Measurements from ENCODE around the gene DUSP19.
"Not testable (repeated sequence)": the region's sequence is repeated elsewhere in the genome, so short reads cannot be mapped to it uniquely, and the experiment has no call there.

The DUSP19 gene, protein sequence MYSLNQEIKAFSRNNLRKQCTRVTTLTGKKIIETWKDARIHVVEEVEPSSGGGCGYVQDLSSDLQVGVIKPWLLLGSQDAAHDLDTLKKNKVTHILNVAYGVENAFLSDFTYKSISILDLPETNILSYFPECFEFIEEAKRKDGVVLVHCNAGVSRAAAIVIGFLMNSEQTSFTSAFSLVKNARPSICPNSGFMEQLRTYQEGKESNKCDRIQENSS

DNA sequence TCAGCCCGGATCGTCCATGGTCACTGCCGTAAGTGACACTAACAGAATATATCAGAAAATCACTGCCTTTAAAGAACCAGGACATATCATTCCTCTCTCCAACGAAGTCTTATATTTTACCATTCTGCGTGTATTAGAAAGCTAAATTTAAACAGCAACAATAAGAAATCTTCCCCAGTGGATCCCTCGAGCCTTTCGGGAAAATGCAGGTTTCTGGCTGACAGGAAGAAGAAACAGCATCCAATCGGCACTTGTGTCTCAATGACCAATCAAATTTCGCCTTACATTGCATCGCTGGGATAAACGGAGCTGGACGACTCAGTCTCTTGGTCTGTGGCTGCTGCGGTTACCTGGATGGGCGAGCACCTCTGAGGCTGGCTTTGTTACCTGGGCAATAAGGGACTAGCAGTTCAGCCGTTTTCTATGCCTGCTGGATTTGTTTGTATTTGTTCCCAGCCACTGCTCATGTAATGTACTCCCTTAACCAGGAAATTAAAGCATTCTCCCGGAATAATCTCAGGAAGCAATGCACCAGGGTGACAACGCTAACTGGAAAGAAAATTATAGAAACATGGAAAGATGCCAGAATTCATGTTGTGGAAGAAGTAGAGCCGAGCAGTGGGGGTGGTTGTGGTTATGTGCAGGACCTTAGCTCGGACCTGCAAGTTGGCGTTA lies at the start of gene DUSP19:
Gene DUSP19 (plus strand): TSS at position 284 of the 675 bp plus-strand sequence. CDS start 187 bp downstream, at position 471.
- peak; percentile 89 to 92 for DNase-seq

DNA sequence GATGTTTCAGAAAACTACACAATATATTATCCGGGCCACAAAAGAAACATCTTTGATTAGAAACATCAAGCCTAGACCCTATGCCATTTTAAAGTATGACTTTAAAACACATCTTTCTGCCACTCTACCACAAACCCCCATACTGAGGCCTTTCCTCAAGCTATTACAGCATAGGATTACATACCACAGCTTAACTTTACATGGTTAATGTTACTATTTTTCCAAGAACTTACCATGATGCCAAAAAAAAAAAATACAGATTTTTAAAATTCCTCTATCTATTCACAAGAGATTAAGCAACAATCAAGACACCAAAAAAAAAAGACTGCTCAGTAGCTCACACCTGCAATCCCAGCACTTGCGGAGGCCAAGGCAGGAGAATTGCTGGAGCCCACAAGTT lies 49.3 kb upstream of the DUSP19 start:
- DNase-seq = no peak

DNA sequence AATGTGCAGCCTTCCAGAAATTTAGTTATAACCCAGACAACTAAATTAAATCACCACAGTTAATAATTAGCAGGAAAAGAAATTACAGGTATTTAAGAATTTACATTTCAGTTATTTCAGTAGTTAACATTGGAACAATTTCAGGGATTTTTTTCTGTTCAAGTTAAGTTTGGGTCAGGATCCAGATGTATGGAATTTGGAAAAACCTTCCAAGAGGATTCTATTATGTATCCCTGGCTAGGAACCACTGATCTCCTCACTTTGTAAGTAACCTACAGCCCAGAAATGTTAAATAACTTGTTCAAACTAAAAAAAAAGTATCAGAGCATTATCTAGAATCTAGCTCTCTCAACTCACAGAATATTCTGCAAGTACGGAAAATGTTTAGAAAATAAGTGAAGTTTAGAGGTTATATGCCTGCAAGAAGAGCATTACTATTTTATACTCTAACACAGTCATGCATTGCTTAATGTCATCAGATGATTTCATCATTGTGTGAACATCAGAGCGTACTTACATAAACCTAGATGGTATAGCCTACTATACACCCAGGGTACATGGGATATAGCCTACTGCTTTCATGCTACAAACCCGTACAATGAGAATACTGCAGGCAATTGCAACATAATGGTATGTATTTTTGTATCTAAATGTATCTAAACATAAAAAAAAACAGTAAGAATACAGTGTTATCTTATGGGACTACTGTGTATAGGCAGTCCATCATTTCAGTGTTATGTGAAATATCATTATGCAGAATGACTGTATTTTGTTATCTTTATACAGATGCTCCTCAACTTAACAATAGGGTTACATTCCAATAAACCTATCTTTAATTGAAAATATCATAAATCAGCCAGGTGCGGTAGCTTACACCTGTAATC lies 46.4 kb upstream of the DUSP19 start:
- DNase-seq = peak in 1 of 2 experiments; percentile 25

DNA sequence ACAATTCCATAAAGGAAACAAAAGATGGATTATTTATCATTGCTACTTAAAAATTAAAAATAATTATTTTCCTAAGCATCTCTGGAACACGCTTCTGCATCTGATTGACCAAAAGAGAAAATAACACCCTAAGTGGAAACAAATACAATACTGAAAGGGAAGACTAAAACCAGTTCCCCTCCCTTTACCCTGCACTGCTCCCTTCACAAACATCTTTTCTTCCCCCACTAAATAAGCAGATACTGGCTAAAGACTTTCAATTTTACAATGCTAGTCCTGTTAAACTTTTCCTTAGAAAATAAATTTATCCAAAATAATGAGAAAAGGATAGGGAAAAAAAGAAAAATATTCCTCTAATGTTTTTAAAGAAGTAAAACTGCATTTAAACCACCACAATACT lies 44.6 kb upstream of the DUSP19 start:
- DNase-seq = no peak

DNA sequence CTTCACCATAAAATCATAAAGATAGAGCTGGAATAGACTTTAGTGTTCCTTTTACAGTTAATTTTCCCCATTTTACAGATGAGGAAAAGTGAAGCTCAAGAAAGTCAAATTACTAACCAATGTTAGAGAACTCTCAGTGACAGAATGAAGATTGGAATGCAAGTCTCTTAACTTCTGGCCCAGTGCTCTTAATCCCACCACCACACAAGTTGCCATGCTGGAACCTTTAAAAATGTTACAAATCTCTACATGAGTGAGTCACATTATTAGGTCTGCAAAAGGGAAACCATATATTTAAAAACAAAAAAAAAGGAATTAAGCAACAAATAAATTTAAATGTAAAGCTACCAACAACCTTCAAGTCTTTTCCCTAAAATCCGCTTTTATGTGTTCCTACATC lies 43.7 kb upstream of the DUSP19 start:
- no peak for DNase-seq

DNA sequence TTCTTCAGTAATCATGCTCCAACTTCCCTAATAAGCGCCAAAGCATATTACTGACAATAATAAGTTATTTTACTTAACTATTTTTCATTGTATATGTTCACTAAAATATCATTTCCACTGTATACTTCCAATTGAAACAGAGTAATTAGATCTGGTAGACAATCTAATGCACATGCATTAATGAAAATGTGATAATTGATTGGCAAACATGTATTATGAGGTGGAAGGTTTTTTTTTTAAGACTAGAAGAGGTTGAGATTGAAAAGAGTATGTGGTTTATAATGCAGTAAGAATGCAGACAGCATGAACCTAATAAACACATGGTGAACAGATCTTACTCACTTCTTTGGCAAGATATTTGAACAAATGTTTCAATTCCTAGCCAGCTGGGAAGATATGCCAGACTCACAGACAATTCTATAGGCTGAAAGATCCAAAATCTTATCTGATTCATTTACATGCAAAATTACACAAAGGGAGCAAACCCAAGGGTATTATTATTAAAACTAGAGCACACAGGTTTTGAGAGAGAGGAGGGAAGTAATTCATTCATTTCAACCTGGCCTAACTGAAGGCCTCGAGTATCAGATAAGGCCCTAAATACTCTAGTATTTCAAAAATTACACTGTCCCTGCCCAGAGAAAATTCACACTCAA lies 43.1 kb upstream of the DUSP19 start:
- no peak for DNase-seq

DNA sequence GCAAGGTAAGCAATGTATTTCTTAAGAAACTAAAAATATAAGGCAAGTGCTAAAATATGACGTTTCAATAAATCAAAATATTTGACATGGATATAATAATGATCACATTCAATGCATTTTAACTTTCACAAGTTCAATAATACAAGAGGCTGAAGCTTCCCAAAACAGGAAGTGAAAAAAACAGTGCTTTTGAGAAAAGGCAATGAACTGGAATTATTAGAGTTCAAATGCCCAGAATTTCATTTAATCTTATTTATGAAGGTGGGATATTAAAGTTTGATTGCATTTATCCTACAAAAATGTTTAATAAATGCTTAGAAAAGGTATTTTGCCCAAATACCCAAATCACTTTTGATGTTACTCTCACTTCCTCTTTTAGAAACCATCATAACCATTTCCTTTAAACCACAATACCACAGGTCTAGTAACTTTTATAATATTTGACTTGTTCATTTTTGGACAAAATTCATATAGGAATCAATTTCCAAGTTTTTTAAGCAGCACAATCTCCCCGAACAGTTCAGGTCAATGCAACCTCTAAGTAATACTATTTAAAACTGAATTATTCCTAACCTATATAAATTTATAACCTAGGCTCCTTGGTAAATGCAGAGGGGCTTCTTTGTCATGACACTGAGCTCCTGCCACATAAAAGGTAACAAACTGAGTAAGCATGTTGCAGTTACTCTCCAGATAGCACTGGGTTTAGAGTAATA lies 42.4 kb upstream of the DUSP19 start:
- no peak for DNase-seq

DNA sequence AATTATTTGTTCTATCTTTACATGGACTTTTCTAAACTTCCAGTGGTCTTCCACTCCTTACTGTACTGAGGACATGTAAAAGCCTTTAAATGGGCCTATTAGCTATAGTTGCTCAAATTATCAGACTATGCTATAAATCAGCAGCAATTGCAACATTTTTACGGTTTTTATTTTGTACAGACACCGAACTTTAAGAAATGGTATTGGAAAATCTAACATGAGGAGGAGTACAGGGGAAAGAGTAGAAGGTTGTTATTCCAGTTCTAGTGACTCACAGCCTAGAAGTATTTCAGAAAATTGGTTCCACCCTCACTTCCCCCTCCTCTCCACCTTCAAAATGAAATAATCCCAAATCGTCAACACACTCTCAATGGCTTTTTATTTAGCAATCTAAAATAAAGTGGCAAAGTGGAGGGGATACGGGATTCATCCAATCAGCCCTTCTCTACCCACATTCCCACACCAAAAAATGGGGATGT lies 41.4 kb upstream of the DUSP19 start:
- no peak for DNase-seq

DNA sequence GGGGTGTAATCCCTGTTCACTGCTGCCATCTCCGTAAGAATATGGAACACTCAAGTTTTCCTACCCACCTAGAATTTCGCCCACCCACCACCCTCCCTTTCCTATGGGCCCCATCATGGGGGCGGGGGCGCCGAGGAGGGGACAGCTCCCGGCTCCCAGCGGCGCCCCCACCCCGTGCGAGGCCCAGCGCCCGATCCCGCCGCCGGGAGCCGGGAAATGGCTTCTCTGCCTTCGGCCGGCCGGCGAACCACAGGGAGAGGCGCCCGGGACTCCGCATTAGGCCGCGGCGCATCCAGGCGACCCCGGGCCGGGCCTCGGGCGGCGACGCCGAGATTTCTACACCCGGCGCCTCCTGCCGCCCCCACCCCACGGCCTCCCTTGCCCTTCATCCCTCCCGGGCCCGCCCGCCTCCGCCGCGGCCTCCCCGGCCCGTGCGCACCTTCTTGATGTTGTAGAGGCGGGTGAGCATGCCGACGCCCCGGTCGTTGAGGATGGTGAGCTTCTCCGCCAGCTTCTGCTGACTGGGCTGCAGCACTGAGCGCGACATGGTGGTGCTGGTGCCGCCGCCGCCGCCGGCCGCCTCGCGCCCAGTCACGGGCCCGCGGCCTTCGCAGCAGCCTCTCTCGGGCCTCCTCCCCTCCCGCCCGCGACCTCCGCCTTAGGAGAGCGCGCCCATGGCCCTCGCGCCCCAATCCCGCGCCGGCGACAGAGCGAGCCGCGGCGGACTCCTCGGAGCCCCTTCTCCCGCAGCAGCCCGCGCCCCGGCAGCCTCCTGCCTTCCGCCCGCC lies 40.8 kb upstream of the DUSP19 start:
- peak in 1 of 2 experiments; percentile 12 for DNase-seq

DNA sequence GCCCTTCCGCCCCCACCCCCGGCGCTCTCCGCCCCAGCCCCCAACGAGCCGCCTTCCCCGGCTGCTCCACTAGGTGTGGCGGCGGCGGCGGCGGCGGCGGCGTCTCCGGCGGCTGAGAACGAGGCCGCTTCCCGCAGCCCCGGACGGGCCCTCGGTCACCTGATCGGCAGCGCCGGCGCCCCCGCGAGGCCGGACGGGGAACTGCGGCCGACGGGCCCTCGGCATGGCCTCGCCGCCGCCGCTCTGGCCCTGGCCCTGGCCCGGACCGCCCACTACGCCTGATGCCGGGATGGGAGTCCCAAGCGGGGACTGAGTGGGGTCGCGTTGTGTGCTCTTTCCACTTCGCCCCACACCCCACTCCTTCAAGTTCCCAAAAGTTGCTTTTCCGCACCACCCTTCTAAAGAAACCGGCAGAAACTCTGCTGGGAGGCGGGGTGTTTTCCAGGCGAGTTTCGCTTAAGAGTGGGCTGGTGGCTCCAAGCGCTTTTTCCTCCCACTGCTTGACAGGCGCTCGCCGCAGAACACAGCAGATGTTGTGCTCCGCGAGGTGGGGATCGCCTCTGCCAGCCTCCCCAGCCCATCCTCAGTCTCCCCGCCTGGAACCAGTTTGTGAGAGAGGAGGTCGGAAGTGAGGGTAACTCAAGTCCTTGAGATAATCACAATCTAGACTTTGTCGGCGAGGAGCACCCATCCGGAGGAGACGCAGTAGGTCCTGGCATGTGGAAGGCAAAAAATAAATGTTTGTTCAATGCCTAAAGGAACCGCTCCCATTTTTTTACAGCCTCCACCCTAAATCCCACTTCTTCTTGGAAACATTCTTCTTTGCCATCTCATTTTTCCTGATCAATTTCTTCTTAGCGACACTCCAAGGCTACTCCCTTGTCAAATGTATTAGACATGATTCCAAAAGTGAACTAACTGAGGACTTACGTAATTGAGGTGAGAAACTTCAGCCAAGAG lies 39.9 kb upstream of the DUSP19 start, which contains the start of gene NCKAP1:
Gene NCKAP1 (minus strand): TSS at position 117 of the 960 bp plus-strand sequence. CDS start 358 bp downstream, outside the sequence.
- DNase-seq = peak; percentile 72 to 78

DNA sequence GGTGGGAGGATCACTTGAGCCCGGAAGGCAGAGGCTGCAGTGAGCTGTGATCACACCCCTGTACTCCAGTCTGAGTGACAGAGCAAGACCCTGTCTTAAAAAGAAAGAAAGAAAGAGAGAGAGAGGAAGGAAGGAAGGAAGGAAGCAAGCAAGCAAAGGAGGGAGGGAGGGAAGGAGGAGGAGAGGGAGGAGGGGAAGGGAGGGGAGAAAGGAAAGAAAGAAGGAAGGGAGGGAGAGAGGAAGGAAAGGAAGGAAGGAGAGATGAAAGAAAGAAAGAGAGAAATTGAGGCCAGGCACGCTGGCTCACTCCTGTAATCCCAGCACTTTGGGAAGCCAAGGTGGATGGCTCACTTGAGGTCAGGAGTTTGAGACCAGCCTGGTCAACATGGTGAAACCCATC lies 37.9 kb upstream of the DUSP19 start:
- DNase-seq = no peak

DNA sequence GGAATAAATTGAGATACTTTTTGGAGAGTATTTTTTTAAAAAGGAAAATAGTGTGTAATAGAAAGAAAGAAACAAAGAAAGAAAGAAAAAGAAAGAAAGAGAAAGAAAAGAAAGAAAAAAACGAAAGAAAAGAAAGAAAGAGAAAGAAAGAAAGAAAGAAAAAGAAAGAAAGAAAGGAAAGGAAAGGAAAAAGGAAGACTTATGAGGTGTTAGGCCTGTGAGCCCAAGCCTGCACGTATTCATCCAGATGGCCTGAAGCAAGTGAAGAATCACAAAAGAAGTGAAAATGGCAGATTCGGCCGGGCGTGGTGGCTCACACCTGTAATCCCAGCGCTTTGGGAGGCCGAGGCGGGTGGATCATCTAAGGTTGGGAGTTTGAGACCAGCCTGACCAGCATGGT lies 35.0 kb upstream of the DUSP19 start:
- not testable (repeated sequence) for DNase-seq

DNA sequence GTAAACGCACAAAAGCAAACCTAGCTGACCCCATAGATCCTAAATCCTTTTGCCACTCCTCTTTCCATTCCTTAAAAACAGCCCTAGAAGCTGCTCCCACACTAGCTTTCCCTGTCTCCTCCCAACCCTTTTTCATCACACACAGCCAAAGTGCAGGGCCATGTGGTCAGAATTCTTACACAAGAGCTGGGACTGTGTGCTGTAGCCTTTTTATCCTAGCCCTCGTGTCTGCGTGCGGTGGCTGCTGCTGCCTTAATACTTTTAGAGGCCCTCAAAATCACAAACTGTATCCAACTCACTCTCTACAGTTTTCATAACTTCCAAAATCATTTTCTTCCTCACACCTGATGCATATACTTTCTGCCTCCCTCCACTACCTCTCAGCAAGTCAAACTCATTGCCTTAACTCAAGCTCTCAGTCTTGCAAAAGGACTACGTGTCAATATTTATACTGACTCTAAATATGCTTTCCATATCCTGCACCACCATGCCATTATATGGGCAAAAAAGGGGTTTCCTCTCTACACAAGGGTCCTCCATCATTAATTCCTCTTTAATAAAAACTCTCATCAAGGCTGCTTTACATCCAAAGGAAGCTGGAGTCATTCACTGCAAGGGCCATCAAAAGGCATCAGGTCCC lies 30.9 kb upstream of the DUSP19 start:
- not testable (repeated sequence) for DNase-seq

DNA sequence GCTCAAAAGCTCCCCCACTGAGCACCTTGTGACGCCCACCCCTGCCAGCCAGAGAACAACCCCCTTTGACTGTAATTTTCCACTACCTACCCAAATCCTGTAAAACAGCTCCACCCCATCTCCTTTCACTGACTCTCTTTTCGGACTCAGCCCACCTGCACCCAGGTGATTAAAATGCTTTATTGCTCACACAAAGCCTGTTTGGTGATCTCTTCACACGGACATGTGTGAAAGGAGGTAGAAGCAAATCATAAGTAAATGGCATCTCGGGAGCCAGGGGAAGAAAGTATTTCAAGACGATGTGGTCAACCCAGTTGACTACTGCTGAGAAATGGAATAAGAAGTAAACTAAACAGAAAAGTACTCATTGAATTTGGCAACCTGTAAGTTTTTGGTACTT lies 29.1 kb upstream of the DUSP19 start:
- no peak for DNase-seq

DNA sequence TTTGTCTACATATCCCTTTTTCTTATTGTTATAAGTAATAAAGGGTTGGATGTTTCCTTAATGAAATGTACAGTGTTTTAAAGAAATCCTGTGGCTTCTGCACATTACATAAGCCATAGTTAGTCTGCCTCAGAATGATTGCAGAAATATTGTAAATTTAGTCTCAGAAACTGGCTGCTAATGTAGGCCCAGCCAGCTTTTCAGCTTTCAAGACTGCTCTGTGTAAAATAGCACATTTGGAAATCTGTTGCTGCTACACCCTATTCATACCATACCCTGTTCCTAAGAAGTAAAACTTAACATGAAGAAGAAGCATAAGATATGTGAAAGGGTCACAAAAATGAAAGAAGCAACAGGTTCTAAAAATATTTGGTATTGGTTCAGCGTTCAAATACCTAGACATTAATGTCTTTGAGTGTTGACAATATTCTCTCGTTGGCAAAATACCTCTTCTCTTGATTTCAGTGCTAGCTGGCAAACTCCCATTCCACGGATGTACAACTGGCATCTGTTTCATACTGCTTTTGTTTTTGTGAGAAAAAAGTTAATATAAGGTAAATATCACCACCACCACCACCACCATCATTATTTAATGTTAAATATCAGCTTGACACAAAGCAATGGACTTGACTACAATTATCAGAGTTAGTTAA lies 21.1 kb upstream of the DUSP19 start:
- no peak for DNase-seq

DNA sequence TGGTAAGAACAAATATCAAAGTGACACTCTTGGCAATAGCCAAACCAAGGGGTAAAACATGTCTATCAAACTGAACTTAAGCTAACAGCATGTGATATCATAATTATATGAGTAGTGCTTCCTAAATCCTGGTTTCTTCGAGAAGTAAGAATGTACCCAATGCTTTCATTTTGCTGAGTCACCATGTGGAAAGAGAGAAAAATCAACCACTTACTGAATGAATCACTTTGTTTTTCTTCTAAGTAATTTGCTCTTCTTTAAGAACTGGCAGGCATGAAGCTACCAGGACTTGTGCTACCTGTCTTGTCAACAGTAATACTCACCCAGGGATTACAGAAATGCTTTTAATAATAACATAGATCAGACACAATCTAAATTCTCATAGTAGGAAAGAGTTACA lies 19.0 kb upstream of the DUSP19 start:
- no peak for DNase-seq

DNA sequence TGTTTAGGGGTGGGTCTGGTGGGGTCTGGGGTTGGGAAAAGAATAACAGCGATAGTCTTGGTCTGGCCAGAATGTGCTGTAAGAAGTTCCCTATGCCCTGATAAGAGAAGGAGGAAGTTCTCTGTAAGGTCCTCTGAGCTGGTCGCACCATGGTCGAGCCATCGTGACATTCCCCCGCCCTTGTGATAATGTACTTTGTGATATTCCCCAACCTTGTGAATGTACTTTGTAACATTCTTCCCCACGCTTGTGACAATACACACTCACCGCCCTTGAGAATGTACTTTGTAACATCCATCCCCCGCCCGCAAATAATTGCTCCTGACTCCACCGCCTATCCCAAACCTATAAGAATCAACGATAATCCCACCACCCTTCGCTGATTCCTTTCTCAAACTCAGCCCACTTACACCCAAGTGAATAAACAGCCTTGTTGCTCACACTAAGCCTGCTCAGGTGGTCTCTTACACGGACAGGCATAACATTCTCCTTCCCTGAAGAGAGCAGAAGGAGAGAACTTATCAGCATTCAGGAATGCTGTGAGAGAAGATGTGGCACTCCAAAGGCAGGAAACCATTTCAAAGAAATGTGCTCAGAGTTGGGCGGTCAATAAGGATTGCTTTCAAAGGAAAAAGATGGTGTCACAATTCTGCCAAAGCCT lies 17.8 kb upstream of the DUSP19 start:
- DNase-seq = no peak

DNA sequence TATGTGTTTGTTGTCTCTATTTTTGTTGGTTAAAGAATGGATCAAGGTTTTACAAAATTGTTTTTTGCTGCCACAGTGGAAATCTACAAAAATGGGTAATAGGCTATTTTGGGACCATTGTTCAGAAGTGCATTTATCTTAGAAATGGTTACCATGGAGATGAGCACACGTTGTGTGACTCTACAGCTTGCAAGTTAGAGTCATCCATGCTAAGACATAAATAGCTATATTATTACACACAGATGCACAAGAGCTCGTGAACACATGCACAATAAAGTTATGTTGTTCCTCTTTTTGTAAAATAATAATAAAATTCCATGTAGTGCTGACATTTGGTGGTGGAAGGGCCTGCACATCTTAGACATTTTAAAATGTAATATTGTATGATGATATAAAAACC lies 15.5 kb upstream of the DUSP19 start:
- no peak for DNase-seq

DNA sequence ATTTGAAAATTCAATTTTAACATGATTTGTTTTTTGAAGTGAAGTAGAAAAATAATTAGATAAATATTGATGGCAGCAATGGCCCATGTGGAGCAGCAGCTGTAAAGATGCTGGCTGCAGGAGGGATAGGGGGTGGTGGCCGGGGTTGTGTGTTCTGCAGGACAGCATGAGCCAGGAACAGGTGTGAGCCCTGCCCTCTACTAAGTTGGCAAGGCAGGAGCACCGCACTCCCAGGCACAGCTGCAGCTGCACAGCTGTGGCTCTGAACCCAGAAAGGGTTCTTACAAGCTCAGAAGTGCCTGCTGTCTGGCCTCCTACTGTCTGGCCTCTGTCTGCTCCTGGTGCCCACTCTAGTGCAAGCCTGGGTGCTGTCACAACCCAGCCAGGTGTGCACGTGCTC lies 10.0 kb upstream of the DUSP19 start:
- DNase-seq = no peak

Measured in NCI-H1930 (cell line).